ENCODE data around the gene ADGRB2.

ADGRB2 gene

GRCh38 chr1:31702836-31703404 is 61.2 kb downstream of the ADGRB2 start:
- no peak for DNase-seq (ENCODE audit: low read depth in 2 of 2)

- no peak for DNase-seq (ENCODE audit: low read depth in 2 of 2)
These were observed 62.9 kb downstream of the ADGRB2 start for GRCh38 chr1:31701091-31701736.

DNA sequence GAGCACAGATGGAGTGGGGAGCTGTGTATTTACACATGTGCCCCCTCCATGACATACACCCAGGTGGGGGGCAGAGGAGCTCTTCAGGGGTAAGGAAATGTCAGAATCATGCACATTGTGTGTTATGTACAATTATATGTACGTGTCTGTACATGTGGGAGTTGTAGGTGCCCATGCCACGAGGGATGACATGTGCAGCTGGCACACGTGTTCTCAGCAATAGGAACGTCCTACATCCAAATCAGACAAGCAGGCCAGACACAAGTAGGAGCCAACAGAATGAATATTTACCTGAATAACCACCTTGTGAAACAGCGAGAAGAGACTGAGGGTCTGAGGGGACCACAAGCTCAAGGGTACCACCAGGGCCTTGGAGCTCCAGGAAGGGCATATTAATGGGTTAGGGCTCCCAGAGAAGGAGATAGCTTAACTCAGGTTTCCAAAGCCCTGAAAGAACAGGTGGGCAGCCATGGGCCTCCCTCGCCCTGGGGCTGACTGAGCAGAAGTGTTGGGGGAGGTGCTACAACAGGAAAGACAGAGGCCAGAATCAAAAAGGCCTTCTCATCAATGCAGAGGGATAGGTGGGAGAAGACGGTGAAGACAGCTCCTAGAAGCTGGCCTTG is 63.6 kb downstream of the ADGRB2 start:
- DNase-seq (ENCODE audit: low read depth in 2 of 2) = no peak

DNA sequence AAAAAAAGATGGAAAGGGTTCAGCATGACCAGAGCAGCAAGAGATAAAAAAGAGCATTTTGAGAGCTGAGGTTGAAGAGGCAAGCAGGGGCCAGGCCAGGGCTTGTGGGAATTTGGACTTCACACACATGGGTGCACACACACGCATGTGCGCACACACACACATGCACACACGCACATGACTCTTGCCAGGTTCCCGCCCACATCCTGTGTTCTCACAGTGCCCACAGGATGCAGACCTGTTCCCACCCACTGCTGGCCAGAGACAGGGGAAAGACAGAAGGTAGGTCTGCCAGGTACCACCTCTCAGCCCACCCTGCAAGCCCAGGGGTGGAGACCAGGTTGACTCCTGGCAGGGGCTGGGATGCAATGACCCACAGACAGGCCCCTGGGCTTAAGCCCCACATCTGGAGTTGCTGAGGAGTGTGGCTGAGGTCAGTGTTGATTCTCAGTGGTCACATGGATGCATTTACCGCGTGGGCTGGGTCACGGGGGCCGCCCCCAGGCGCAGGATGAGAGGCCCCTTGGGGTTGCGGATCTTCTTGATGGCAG is 64.7 kb downstream of the ADGRB2 start:
- no peak for DNase-seq (ENCODE audit: low read depth in 2 of 2)

DNA sequence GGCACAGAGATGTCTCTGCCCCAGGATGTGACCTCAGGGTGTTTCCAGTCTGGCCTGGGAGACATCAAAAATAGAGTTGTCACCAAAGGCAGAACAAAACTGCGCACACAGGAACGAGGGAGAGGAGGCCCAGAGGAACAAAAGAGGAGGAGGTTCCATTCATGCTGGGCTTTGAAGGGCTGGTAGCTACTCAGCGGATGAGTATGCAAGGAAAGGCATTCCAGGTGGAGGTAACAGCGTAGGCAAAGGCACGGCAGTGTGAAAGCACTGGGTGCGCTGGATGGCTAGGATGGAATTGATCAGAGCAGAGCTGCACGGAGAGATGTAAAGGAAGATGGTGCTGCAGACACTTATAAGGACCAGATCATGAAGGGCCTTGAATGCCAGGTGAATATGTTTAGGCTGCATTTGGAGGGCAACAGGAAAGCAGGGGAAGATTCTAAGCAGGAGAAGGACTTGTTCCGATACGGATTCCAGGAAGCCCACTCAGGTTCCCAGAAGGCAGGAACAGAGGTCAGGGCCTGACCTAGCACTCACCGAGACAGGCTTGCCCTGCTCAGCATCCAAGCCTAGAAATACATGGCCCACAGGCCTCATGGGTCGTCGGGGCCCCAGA is 66.7 kb downstream of the ADGRB2 start:
- DNase-seq (ENCODE audit: low read depth in 2 of 2) = no peak

- DNase-seq (ENCODE audit: low read depth in 2 of 2) = no peak
These were observed 67.9 kb downstream of the ADGRB2 start for GRCh38 chr1:31696242-31696641.

DNA sequence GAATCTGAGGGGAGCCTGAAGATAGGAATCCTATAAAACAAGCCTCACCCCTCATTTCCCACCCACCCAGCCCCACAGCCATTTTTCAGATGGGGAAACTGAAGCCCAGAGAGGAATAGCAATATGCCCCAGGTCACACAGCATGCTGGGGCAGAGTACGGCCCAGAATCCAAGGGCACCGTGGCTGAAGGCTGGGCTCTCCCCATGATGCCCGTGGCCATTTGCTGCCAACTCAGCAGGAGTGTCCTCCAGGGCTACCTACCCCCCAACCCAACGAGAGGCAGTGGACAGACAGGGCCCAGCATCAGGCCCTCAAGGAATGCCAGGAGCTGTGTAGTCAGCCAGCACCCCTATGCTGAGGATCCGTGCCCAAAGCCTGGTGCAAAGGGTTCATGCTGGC is 68.8 kb downstream of the ADGRB2 start:
- DNase-seq (ENCODE audit: low read depth in 2 of 2) = no peak

DNA sequence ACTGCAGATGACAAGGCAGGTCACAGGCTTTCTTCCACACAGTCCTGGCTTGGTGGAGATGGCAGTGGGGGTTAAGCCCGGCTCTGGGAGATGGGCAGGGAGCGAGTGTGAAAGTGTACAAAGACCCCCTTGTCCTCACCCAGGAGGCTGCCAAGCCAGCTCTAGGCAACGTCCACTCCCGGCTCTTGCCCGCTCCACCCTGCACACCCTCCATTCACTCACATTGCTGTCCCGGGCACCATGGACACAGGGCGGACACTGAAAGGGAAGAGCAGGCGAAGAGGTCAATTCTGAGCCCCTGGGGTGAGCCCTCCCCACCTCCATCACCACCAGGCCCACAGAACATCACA is 69.2 kb downstream of the ADGRB2 start:
- DNase-seq (ENCODE audit: low read depth in 2 of 2) = no peak

DNA sequence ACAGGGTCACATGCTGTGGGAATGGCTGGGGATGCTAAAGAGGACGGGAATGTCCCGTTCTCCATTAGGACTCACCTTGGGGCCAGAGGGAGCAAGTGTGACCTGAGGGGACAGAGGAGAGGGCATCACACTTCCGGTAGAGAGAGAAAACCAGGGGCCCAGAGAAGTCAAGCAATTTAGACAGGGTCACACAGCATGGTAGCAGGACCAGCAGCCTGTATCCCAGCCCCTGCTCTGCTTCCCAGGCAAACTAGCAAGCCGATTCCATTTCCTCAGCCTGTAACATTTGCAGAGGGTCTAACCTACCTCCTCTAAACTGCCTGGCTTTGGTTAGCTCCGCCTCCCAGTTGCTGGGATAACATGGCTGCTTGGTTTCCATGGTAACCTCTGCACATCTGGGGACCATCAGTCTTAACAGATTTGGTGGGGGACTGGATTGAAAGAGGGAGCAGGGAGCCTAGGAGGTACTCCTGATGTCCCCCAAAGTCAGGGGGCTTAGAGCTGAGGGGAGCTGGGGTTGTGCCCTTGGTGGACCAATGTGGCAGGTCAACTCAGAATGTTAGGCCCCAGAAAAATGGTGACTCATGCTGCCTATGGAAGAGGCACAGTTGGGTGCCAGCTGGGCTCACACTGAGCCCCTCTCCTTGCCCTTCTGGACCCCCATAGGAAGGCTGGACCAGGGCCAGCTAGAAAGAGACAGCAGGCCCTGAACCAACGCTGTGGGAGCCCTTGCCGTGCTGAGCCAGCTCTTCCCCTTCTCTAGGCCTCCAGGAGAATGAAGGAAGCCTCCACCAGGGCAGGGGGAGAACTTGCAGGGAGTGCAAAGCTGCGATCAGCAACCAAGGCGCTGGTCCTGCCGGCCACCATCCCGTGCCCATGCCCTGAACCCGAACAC is 69.8 kb downstream of the ADGRB2 start:
- no peak for DNase-seq (ENCODE audit: low read depth in 2 of 2)

DNA sequence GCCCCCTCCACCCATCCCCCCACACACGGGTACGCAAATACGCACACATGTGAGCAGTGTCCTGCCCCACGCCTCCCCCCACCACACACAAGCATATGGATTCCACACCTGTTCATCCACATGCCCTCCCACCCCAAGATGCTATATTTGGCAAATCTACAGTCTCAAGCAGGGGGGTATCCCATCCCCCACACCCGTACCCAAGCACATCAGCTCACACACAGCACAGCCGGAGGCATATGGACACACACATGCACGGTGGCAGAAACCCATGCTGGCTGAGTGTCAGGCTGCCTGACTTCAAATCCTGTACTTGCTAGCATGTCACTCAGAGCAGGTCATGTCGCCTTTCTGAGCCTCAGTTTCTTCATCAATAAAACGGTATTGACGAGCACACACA is 70.9 kb downstream of the ADGRB2 start:
- DNase-seq (ENCODE audit: low read depth in 2 of 2) = no peak

DNA sequence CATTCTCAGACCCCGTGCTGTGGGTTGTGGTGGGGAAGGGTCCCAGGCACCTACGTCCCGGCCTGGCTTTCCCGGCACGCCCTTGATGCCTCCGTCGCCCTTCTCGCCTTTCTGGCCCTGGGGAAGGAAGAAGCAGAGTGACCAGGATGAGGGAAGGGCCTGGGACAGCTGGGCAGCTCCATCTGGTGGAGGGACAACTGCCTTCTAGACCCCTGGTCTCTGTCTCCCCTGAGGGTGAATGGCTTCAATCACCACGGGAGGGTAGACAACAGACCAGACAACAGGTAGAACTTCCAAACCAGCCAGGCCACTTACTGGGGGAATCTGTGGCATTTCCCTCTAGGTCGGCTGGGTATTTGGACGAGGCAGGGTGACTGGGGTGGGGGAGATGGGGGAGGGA is 72.2 kb downstream of the ADGRB2 start:
- no peak for DNase-seq (ENCODE audit: low read depth in 2 of 2)

DNA sequence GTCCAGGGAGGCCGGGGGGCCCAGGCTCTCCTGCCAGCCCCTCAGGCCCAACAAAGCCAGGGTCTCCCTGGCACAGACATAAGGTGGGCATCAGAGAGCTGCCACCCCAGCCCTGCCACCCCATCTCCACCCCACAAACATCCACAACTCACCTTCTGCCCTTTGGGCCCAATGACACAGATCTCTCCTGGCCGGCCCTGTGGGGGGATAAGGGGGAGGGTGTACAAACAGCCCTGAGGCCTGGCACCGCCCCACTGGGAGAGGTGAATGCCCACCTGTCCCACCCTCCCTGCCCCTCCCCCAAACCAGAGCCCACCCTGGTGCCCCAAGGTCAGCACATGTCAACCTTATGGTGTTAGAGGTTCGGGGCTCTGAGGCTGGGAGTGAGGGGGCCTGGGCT is 72.7 kb downstream of the ADGRB2 start:
- DNase-seq (ENCODE audit: low read depth in 2 of 2) = no peak

DNA sequence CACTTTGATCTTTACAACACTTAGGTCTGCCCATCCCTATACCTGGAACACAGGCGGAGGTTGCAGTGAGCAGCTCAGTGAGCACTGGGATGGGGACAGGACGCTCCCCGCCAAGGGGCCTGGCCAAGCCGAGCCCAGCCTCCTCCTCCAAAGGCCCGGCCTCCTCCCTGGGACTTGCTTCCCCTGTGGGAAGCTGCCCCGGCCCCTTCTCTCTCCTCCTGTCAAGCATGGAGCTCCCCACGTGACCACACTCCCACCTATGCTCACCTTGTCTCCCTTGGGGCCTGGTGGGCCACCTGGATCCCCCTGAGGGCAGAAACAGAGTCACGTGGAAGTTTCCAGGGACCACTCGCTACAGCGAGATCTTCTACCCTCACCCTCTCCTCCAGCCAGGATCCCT is 73.2 kb downstream of the ADGRB2 start:
- no peak for DNase-seq (ENCODE audit: low read depth in 2 of 2)

DNA sequence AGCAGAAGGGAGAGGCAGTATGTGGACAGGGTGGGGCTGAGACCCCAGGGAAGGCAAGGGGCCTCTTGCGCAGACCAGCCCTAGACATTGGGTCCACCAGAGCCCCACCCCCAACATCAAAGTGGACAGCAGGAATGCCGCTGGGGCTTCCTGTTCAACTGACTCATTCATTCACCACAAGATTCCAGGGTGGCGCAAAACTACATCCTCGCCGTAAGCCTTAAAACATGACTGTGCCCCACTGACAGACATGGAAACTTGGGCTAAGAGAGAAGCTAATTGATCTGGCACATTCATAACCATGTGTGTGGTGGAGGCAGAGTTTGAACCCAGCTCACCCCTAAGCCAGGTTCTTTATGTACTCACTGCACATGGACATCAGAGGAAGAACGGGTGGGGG is 74.3 kb downstream of the ADGRB2 start:
- no peak for DNase-seq (ENCODE audit: low read depth in 2 of 2)

DNA sequence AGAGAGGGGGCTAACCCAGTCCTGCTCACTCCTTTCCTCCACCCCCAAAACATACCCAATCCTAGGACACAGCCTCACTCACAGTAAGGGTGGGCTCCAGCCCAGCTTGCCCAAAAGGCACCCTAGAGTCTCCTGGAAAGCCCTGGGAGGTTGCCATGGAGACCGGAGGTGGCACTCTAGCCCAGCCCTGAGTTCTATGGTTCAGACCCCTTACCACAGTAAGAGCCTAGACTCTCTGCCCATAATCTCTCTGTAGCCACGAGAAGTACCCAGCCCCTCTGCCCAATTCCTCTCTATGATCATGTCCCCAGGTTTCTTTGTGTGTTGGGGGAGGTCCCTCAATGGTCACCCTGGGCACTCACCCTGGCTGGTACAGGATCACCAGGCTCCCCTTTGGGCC is 74.8 kb downstream of the ADGRB2 start:
- DNase-seq (ENCODE audit: low read depth in 2 of 2) = no peak

- no peak for DNase-seq (ENCODE audit: low read depth in 2 of 2)
These were observed 75.8 kb downstream of the ADGRB2 start for GRCh38 chr1:31688233-31688918.

- DNase-seq (ENCODE audit: low read depth in 2 of 2) = no peak
These were observed 76.5 kb downstream of the ADGRB2 start for GRCh38 chr1:31687601-31688000.

DNA sequence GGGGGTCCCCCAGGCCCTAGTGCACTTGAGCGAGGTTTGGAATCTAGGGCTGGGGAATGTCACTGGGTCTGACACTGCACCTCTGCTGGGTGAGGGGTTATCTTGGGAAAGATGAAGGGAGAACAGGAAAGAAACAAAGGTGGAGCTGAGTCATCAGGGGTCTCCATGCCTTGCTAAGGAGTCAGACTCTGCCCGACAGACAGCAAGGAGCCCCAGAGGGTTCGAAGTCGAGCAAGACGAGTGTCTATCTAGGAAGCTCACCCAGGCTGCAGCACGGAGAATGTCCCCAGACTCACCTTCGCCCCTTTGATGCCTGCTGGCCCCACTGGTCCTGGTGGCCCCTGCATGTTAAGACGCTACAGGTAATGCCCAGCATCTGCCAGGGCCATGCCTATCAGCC is 78.3 kb downstream of the ADGRB2 start:
- no peak for DNase-seq (ENCODE audit: low read depth in 2 of 2)

DNA sequence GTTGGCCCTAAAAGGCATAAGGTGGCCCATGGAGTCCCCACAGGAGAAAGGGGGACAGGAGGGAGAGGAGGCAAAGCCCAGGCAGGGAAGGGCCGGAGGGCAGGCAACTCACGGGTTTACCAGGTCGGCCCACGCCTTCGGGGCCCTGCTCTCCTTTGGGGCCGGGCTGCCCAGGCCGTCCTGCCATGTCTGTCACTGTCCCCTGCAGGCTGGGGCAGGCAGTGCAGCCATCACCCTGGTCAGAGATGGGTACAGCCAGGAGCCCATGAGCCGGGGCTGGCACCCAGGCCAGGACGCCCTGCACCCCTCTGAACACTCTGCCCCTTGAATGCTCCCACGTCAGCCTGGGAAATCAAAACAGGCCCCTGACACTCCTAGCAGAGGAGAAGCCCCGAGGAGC is 80.1 kb downstream of the ADGRB2 start:
- no peak for DNase-seq (ENCODE audit: low read depth in 2 of 2)

GRCh38 chr1:31681415-31681814 is 82.7 kb downstream of the ADGRB2 start:
- no peak for DNase-seq (ENCODE audit: low read depth in 2 of 2)

DNA sequence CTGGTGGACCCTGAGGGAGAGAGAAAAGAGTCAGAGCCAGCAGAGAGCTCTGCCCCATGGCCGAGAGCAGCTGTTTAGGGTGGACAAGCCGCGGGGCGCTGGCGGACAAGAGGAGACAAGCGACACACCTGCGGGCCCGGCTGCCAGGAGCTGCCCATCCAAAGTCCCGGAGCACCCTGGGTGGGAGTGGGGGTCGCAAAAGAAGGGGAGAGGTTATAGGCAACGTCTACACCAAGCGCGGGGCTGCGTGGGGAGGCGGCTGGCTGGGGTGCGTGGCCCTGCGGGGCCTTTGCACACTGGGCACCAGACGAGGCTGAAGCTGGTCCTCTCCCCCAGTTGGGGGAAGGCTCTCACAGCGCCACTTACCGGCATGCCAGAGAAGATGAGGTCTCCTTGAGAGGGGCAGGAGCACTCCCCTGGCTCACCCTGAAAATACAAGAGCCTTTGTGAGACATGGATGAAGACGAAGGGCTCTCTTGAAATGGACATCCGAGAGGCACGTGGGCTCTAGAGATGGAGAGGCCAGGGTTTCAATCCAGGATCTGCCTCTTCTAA is 84.4 kb downstream of the ADGRB2 start:
- no peak for DNase-seq (ENCODE audit: low read depth in 2 of 2)

All from activated CD8-positive, alpha-beta memory T cell treated with anti-CD3 and anti-CD28 coated beads for 4 hours (primary cell).